ENCODE data around the gene PACC1. TPM values are rescaled to one million over a fixed set of nuclear protein-coding genes. Genes with fewer than 3 reads are reported as not detected.

PACC1 gene
- total RNA-seq, 1 experiment from 2014 or later = 17.8 TPM

DNA sequence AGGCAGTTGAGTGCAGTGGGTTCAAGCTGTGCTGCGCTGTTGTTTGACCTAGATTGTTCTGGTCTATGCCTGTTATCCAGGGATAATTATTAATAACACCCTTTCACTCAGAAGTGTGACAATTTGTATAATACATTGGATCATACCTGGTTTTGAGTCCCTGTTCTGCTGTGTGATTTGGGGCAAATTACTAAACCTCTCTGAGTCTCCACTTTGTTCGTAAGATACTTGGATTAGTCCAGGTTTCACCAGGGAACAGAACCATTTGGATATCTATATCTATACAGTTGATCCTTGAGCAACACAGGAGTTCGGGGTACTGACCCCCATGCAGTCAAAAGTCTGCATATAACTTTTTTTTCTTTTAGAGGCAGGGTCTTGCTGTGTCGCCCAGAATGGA lies 20.3 kb upstream of the PACC1 start:
- H3K9me3 Mint-ChIP-seq (ENCODE audit: low read depth, unreplicated experiment) = no peaks in the 10 kb centered on the region
- H3K36me3 Mint-ChIP-seq (ENCODE audit: insufficient read depth, unreplicated experiment) = peaks cover 11% of the 10 kb centered on the region
- TF ChIP-seq, protein P1, sequence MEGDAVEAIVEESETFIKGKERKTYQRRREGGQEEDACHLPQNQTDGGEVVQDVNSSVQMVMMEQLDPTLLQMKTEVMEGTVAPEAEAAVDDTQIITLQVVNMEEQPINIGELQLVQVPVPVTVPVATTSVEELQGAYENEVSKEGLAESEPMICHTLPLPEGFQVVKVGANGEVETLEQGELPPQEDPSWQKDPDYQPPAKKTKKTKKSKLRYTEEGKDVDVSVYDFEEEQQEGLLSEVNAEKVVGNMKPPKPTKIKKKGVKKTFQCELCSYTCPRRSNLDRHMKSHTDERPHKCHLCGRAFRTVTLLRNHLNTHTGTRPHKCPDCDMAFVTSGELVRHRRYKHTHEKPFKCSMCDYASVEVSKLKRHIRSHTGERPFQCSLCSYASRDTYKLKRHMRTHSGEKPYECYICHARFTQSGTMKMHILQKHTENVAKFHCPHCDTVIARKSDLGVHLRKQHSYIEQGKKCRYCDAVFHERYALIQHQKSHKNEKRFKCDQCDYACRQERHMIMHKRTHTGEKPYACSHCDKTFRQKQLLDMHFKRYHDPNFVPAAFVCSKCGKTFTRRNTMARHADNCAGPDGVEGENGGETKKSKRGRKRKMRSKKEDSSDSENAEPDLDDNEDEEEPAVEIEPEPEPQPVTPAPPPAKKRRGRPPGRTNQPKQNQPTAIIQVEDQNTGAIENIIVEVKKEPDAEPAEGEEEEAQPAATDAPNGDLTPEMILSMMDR (IDR thresholded peaks at IDR 0.05; ENCODE audit: unreplicated experiment) = no peak
- intact Hi-C loops (cut with micrococcal nuclease; ENCODE audit: unreplicated experiment) = no loop called here
- peaks cover 32% of the 10 kb centered on the region for H3K4me1 Mint-ChIP-seq (ENCODE audit: low read depth, unreplicated experiment)
- no peak overlapping the region for H3K27ac Mint-ChIP-seq (ENCODE audit: unreplicated experiment)
- H3K27me3 Mint-ChIP-seq (ENCODE audit: unreplicated experiment) = no peaks in the 10 kb centered on the region
- DNase-seq = no peak
- no TSS peak for BruUV-seq (replicated peaks)
- H3K4me3 Mint-ChIP-seq (ENCODE audit: low read depth, unreplicated experiment) = no peak overlapping the region
- CTCF ChIA-PET = no interaction called here

DNA sequence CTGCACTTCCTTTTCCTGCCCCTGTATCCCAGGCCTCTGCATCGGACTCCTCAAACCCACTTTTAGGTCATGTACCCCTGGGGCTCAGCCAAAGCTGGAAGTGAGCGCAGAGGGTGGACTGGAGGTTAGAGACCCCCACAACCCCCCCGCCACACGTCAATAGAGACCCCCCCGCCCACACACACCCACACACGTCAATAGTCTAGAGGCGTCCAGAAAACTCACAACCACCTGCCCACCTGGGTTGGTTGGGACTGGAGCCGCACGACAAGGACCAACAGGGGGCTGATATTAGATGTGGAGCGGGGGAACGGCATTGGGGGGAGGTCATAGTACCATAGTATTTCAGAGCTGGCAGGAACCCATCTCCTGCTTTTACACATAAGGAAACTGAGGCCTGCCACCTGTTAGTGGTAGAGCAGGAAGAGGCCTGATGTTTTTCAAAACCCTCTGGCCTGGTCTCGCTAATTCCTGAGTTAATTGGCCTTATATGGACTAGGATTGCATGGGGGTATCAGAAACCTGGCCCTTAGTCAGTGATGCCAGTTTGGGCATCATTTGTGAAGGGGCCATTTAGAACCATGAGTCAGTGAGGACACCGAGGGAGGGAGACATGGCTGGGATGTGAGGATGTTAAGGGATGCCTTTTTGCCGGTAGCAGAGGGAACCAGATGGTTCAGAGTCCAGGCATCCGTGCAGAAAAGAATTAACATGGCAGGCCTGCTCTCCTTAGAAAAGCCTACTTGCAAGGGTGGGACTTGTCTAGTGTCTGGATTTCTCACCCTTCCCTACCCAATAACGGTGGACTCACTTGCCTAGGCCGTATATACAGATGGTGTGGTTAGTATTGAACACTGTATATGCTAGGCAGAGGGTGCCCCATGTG lies 19.1 kb upstream of the PACC1 start:
- TF ChIP-seq, protein P1 (IDR thresholded peaks at IDR 0.05; ENCODE audit: unreplicated experiment) = no peak
- Mint-ChIP-seq H3K4me3 (ENCODE audit: low read depth, unreplicated experiment) (peak overlapping the region; percentile 71), H3K36me3 (ENCODE audit: insufficient read depth, unreplicated experiment) (peaks cover 11% of the 10 kb centered on the region), H3K27ac (ENCODE audit: unreplicated experiment) (peak overlapping the region; percentile 65), H3K9me3 (ENCODE audit: low read depth, unreplicated experiment) (no peaks in the 10 kb centered on the region), H3K4me1 (ENCODE audit: low read depth, unreplicated experiment) (peaks cover 32% of the 10 kb centered on the region), H3K27me3 (ENCODE audit: unreplicated experiment) (no peaks in the 10 kb centered on the region)
- intact Hi-C loops (cut with micrococcal nuclease; ENCODE audit: unreplicated experiment) = no loop called here
- CTCF ChIA-PET = interaction anchor here (1.6 kb wide), 1 partner anchor 24 kb away, joined by 3 read pairs; no protein-coding TSS in a partner anchor
- no TSS peak for BruUV-seq (replicated peaks)
- no peak for DNase-seq

DNA sequence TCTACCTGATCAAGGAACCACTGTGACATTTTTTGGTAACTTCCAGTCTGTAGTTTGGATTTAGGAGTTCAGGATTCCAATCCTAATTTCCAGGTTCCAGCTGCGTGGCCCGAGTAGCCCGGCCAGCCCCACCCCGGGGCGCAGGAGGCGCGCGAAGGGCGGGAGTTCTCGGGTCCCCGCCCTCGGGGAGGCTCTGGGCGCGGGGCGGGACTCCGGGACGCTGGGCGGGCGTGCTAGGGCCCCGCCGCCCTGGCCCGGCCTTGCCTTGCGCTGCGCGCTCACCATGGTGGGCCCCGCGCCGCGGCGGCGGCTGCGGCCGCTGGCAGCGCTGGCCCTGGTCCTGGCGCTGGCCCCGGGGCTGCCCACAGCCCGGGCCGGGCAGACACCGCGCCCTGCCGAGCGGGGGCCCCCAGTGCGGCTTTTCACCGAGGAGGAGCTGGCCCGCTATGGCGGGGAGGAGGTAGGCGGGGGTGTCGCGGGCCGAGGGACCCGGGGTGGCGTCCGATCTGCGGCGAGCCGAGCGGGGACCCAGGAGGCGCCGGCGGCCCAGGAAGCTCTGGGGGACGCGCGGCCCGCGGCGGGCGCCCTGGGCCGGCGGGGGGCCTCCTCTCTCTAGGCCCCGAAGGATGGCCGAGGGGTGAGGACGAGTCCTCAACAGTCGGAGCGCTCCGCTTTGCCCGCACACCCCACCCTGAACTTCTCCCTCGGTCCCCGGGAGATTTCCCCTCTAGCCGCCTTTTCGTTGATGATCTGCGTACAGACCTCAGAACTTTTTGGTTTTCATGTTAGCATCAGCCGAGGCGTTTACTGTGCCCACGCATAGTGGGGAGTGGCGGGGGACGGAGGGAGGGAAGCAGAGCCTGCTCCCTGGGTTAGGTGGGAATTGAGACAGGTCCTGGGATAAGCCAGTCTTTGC lies 18.2 kb upstream of the PACC1 start, which contains the start of gene NENF:
TSS of gene NENF (plus strand) at position 260 of the 916 bp plus-strand sequence. CDS start at position 284, 24 bp downstream.
- Mint-ChIP-seq H3K9me3 (ENCODE audit: low read depth, unreplicated experiment) (no peaks in the 10 kb centered on the region), H3K27ac (ENCODE audit: unreplicated experiment) (peak within 1 kb of the TSS; percentile 65), H3K36me3 (ENCODE audit: insufficient read depth, unreplicated experiment) (peaks cover 11% of the 10 kb centered on the region), H3K4me3 (ENCODE audit: low read depth, unreplicated experiment) (peak within 1 kb of the TSS; percentile 71), H3K4me1 (ENCODE audit: low read depth, unreplicated experiment) (peaks cover 32% of the 10 kb centered on the region), H3K27me3 (ENCODE audit: unreplicated experiment) (no peaks in the 10 kb centered on the region)
- TF ChIP-seq, protein P1 (IDR thresholded peaks at IDR 0.05; ENCODE audit: unreplicated experiment) = no peak
- peak; percentile 92 for DNase-seq
- CTCF ChIA-PET = interaction anchor here (1.6 kb wide), 1 partner anchor 25 kb away, joined by 3 read pairs; no protein-coding TSS in a partner anchor
- intact Hi-C loops (cut with micrococcal nuclease; ENCODE audit: unreplicated experiment) = no loop called here
- no TSS peak for BruUV-seq (replicated peaks)

DNA sequence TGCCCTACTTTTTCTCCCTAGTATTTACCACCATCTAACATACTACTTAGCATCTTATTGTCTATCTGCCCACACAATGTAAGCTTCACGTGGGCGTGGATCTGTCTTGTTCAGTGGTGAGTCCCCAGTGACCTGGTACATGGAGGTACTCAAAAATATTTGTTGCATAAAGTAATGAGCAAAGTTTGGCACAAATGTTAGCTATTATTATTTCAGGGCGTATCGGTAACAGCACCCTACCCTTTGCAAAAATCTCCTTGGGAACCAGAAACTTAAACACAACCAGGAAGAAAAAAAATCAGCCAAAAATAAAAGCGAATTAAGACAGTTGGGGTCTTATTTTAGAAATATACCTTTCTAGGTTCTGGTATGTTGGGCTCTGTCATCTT lies 17.6 kb upstream of the PACC1 start:
- Mint-ChIP-seq H3K27ac (ENCODE audit: unreplicated experiment) (peak overlapping the region; percentile 58), H3K4me1 (ENCODE audit: low read depth, unreplicated experiment) (peaks cover 32% of the 10 kb centered on the region), H3K36me3 (ENCODE audit: insufficient read depth, unreplicated experiment) (peaks cover 11% of the 10 kb centered on the region), H3K9me3 (ENCODE audit: low read depth, unreplicated experiment) (no peaks in the 10 kb centered on the region), H3K27me3 (ENCODE audit: unreplicated experiment) (no peaks in the 10 kb centered on the region), H3K4me3 (ENCODE audit: low read depth, unreplicated experiment) (peak overlapping the region; percentile 71)
- intact Hi-C loops (cut with micrococcal nuclease; ENCODE audit: unreplicated experiment) = no loop called here
- CTCF ChIA-PET = interaction anchor here (1.6 kb wide), 1 partner anchor 26 kb away, joined by 3 read pairs; no protein-coding TSS in a partner anchor
- no TSS peak for BruUV-seq (replicated peaks)
- DNase-seq = no peak
- TF ChIP-seq, protein P1 (IDR thresholded peaks at IDR 0.05; ENCODE audit: unreplicated experiment) = no peak
